ENCODE measurements around the gene RNU6-9.

RNU6-9 gene

DNA sequence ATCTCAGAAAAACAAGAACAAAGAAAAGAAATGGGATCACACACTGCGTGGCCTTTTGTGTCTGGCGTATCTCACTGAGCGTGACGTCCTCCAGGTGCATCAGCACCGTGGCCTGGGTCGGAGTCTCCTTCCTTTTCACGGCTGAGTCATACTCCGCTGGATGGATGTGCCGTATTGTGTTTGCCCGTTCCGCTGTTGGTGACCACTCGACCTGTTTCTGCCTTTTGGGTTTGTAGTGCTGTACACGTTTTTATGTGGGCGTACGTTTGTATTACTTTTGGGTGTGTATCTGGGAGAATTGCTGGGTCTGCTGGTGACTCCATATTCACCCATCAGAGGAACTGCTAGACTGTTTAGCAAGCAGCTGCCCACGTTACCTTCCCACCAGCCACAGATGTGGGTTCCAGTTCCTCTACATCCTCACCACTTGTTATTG, 44.0 kb downstream of the RNU6-9 start:
- H3K9me3 ChIP-seq (ENCODE audit: insufficient read depth, low read length) = no peaks in the 10 kb centered on the region
- H3K4me2 ChIP-seq (ENCODE audit: low read depth, low read length, poor library complexity, severe bottlenecking) = no peak overlapping the region
- no peak for TF ChIP-seq EZH2phosphoT487 (conservative IDR thresholded peaks at IDR 0.05; ENCODE audit: low read length)
- TF ChIP-seq, protein P1, sequence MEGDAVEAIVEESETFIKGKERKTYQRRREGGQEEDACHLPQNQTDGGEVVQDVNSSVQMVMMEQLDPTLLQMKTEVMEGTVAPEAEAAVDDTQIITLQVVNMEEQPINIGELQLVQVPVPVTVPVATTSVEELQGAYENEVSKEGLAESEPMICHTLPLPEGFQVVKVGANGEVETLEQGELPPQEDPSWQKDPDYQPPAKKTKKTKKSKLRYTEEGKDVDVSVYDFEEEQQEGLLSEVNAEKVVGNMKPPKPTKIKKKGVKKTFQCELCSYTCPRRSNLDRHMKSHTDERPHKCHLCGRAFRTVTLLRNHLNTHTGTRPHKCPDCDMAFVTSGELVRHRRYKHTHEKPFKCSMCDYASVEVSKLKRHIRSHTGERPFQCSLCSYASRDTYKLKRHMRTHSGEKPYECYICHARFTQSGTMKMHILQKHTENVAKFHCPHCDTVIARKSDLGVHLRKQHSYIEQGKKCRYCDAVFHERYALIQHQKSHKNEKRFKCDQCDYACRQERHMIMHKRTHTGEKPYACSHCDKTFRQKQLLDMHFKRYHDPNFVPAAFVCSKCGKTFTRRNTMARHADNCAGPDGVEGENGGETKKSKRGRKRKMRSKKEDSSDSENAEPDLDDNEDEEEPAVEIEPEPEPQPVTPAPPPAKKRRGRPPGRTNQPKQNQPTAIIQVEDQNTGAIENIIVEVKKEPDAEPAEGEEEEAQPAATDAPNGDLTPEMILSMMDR (IDR thresholded peaks at IDR 0.05; ENCODE audit: insufficient read depth, low read length, poor library complexity, severe bottlenecking) = no peak
- no peaks in the 10 kb centered on the region for H3K27me3 ChIP-seq (ENCODE audit: low read length)
- no peaks in the 10 kb centered on the region for H4K20me1 ChIP-seq (ENCODE audit: low read depth, low read length)
- H3K9ac ChIP-seq (ENCODE audit: low read length) = no peak overlapping the region
- no peaks in the 10 kb centered on the region for H3K79me2 ChIP-seq (ENCODE audit: insufficient read depth, low read length)
- H3K4me3 ChIP-seq (ENCODE audit: insufficient read depth, low read length, poor library complexity, severe bottlenecking) = no peak overlapping the region
- H3F3A ChIP-seq (ENCODE audit: insufficient read depth) = no peaks in the 10 kb centered on the region
- H3K9me2 ChIP-seq (replicated peaks; ENCODE audit: insufficient read depth, low read length) = no peaks in the 10 kb centered on the region
- no peak overlapping the region for H3K27ac ChIP-seq (ENCODE audit: low read depth, low read length)
- no peaks in the 10 kb centered on the region for H3K36me3 ChIP-seq (ENCODE audit: low read length)
- no peak overlapping the region for H2AFZ ChIP-seq (ENCODE audit: low read depth, low read length, severe bottlenecking)

- no peaks in the 10 kb centered on the region for H3F3A ChIP-seq (ENCODE audit: insufficient read depth)
- no peak overlapping the region for H3K27ac ChIP-seq (ENCODE audit: low read depth, low read length)
- TF ChIP-seq, protein P1 (IDR thresholded peaks at IDR 0.05; ENCODE audit: insufficient read depth, low read length, poor library complexity, severe bottlenecking) = no peak
- TF ChIP-seq EZH2phosphoT487 (conservative IDR thresholded peaks at IDR 0.05; ENCODE audit: low read length) = no peak
- H3K9me3 ChIP-seq (ENCODE audit: insufficient read depth, low read length) = no peaks in the 10 kb centered on the region
- no peaks in the 10 kb centered on the region for H3K36me3 ChIP-seq (ENCODE audit: low read length)
- H3K27me3 ChIP-seq (ENCODE audit: low read length) = no peaks in the 10 kb centered on the region
- H3K9ac ChIP-seq (ENCODE audit: low read length) = no peak overlapping the region
- H3K4me2 ChIP-seq (ENCODE audit: low read depth, low read length, poor library complexity, severe bottlenecking) = no peak overlapping the region
- H2AFZ ChIP-seq (ENCODE audit: low read depth, low read length, severe bottlenecking) = no peak overlapping the region
- H4K20me1 ChIP-seq (ENCODE audit: low read depth, low read length) = no peaks in the 10 kb centered on the region
- no peaks in the 10 kb centered on the region for H3K79me2 ChIP-seq (ENCODE audit: insufficient read depth, low read length)
- H3K4me3 ChIP-seq (ENCODE audit: insufficient read depth, low read length, poor library complexity, severe bottlenecking) = no peak overlapping the region
- H3K9me2 ChIP-seq (replicated peaks; ENCODE audit: insufficient read depth, low read length) = no peaks in the 10 kb centered on the region
These were observed 45.1 kb downstream of the RNU6-9 start for GRCh38 chr19:938233-938923.

DNA sequence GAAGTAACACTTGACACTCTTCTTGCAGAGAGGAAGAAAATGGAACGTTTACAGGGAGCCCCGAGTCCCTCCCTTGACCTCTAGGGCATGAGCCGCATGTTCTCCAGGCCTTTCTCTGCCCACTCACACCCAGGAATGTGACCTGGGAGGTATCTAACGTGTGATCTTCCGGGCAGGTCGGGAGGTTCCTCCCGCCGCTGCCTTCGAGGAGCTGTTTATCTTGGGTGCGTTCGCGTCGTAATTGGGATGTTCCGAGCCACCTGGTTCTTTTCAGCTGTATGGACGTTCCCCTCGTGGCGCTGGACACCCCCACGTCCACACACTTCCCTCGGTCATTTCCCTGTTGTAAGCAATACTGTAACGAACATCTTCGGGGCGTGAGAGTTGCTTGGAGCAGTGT, 46.2 kb downstream of the RNU6-9 start:
- H3K27me3 ChIP-seq (ENCODE audit: low read length) = no peaks in the 10 kb centered on the region
- no peak overlapping the region for H3K27ac ChIP-seq (ENCODE audit: low read depth, low read length)
- H3K36me3 ChIP-seq (ENCODE audit: low read length) = no peaks in the 10 kb centered on the region
- H3K4me3 ChIP-seq (ENCODE audit: insufficient read depth, low read length, poor library complexity, severe bottlenecking) = no peak overlapping the region
- H3K4me2 ChIP-seq (ENCODE audit: low read depth, low read length, poor library complexity, severe bottlenecking) = no peak overlapping the region
- H3F3A ChIP-seq (ENCODE audit: insufficient read depth) = no peaks in the 10 kb centered on the region
- TF ChIP-seq EZH2phosphoT487 (conservative IDR thresholded peaks at IDR 0.05; ENCODE audit: low read length) = no peak
- TF ChIP-seq, protein P1 (IDR thresholded peaks at IDR 0.05; ENCODE audit: insufficient read depth, low read length, poor library complexity, severe bottlenecking) = no peak
- H4K20me1 ChIP-seq (ENCODE audit: low read depth, low read length) = no peaks in the 10 kb centered on the region
- no peaks in the 10 kb centered on the region for H3K9me3 ChIP-seq (ENCODE audit: insufficient read depth, low read length)
- no peak overlapping the region for H3K9ac ChIP-seq (ENCODE audit: low read length)
- H2AFZ ChIP-seq (ENCODE audit: low read depth, low read length, severe bottlenecking) = no peak overlapping the region
- no peaks in the 10 kb centered on the region for H3K9me2 ChIP-seq (replicated peaks; ENCODE audit: insufficient read depth, low read length)
- no peaks in the 10 kb centered on the region for H3K79me2 ChIP-seq (ENCODE audit: insufficient read depth, low read length)
